ENCODE data around the gene NTN1. TPM values are rescaled to one million over a fixed set of nuclear protein-coding genes. Genes with fewer than 3 reads are reported as not detected.

NTN1 gene
- total RNA-seq, 1 experiment from 2014 or later: 4.2 TPM

- ATAC-seq (no peak), DNase-seq (ENCODE audit: low read depth, low spot score) (no peak)
- Histone ChIP-seq H3K4me1 (ENCODE audit: control insufficient read depth in 1 of 2, insufficient read depth in 2 of 2, low read length in 2 of 2) (peaks cover 0 to 8% of the 10 kb centered on the region in 2 experiments; a peak in 1 of 4 replicates), H3K9me3 (ENCODE audit: control insufficient read depth in 1 of 2, insufficient read depth in 1 of 2, low read depth in 1 of 2, low read length in 2 of 2) (no peaks in the 10 kb centered on the region), H3K27ac (ENCODE audit: low read depth, low read length) (no peak overlapping the region), H3K79me2 (ENCODE audit: insufficient read depth, low read length) (no peaks in the 10 kb centered on the region), H2AFZ (ENCODE audit: low read depth, low read length, poor library complexity, severe bottlenecking) (no peak overlapping the region), H3K9me2 (ENCODE audit: insufficient read depth) (no peaks in the 10 kb centered on the region), H3K36me3 (ENCODE audit: control insufficient read depth in 1 of 2, insufficient read depth in 2 of 2, low read length in 2 of 2) (no peaks in the 10 kb centered on the region), H3K9ac (ENCODE audit: low read length) (no peak overlapping the region), H4K20me1 (ENCODE audit: insufficient read depth) (no peaks in the 10 kb centered on the region), H3K4me2 (ENCODE audit: low read length) (no peak overlapping the region), H3K27me3 (ENCODE audit: insufficient read depth, low read length) (no peaks in the 10 kb centered on the region), H3K4me3 (replicated peaks in 1 of 2; ENCODE audit: low read depth in 1 of 2, low read length in 2 of 2) (no peak overlapping the region)
- ChIA-PET POLR2A (no interaction called here), RAD21 (ENCODE audit: low non-redundant PET in 1 of 2, low total read pairs in 2 of 2, uncharacterized antibody in 2 of 2, unreplicated experiment in 2 of 2) (no interaction called here), CTCF (no interaction called here)
- intact Hi-C loops (cut with micrococcal nuclease): loop anchor here (5.0 kb wide), 1 partner anchor 298 kb away; no protein-coding TSS in a partner anchor
- no TSS peak for BruUV-seq (replicated peaks)
- no peak for TF ChIP-seq JUND (IDR thresholded peaks at IDR 0.05)
- TF ChIP-seq MAX (IDR thresholded peaks at IDR 0.05): no peak
- TF ChIP-seq SIN3A (IDR thresholded peaks at IDR 0.05; ENCODE audit: low read depth): no peak
- no peak for TF ChIP-seq TCF7L2 (IDR thresholded peaks at IDR 0.05; ENCODE audit: borderline replicate concordance, extremely low read depth, insufficient read depth, insufficient read length)
- no peak for TF ChIP-seq ZNF274 (IDR thresholded peaks at IDR 0.05; ENCODE audit: low read depth, low read length)
- TF ChIP-seq POLR2AphosphoS5 (IDR thresholded peaks at IDR 0.05; ENCODE audit: low read depth, low read length): no peak
- TF ChIP-seq SRF (IDR thresholded peaks at IDR 0.05; ENCODE audit: low read depth): no peak
- no peak for TF ChIP-seq FOSL1 (IDR thresholded peaks at IDR 0.05; ENCODE audit: low read depth)
- TF ChIP-seq SP1 (IDR thresholded peaks at IDR 0.05; ENCODE audit: low read depth): no peak
- TF ChIP-seq EGR1 (IDR thresholded peaks at IDR 0.05; ENCODE audit: low read depth): no peak
- no peak for TF ChIP-seq ATF3 (IDR thresholded peaks at IDR 0.05)
- TF ChIP-seq EZH2 (IDR thresholded peaks at IDR 0.05): no peak
These were observed 268.9 kb downstream of the NTN1 start for GRCh38 chr17:9290226-9290613.

Data from HCT116 (cell line).